H9 (cell line): ENCODE results near the gene TAOK2. TPM values are rescaled to one million over a fixed set of nuclear protein-coding genes. Genes with fewer than 3 reads are reported as not detected.

Experiments used
- DNase-seq: peaks from one replicate; pipeline ENCODE4 v3.0.0-alpha.2; 2017
- H2AFZ ChIP-seq: one replicate; pipeline ENCODE4 v1.6.1; 2013; ENCODE audit warnings: mild to moderate bottlenecking, low read length, control low read depth, moderate library complexity
- H2AK5ac ChIP-seq: 2 replicates; pipeline ENCODE4 v1.6.1; 2013; ENCODE audit warnings: low read length, control low read depth, mixed read lengths; ENCODE audit not compliant: insufficient read length
- H2BK120ac ChIP-seq: one replicate; pipeline ENCODE4 v1.6.1; 2013; ENCODE audit warnings: low read depth, mild to moderate bottlenecking, low read length, control low read depth, inconsistent platforms; ENCODE audit not compliant: poor library complexity, severe bottlenecking
- H2BK12ac ChIP-seq: 2 replicates; pipeline ENCODE4 v1.6.1; 2013; ENCODE audit warnings: low read length, control low read depth, mixed read lengths, low read depth; ENCODE audit not compliant: insufficient read length
- H2BK15ac ChIP-seq: 2 replicates; pipeline ENCODE4 v1.6.1; 2013; ENCODE audit warnings: low read depth, low read length, control low read depth
- H2BK20ac ChIP-seq: one replicate; pipeline ENCODE4 v1.6.1; 2013; ENCODE audit warnings: low read depth, mild to moderate bottlenecking, low read length, control low read depth, inconsistent platforms; ENCODE audit not compliant: poor library complexity, severe bottlenecking
- H2BK5ac ChIP-seq: 2 replicates; pipeline ENCODE4 v1.6.1; 2013; ENCODE audit warnings: low read length, control low read depth, mixed read lengths; ENCODE audit not compliant: insufficient read length
- H3K14ac ChIP-seq: 2 replicates; pipeline ENCODE4 v1.6.1; 2013; ENCODE audit warnings: low read length, control low read depth; ENCODE audit not compliant: insufficient read depth
- H3K18ac ChIP-seq: 2 replicates; pipeline ENCODE4 v1.6.1; 2013; ENCODE audit warnings: low read depth, mild to moderate bottlenecking, mixed read lengths, low read length, control low read depth; ENCODE audit not compliant: insufficient read length
- H3K23ac ChIP-seq: 2 replicates; pipeline ENCODE4 v1.6.1; 2013; ENCODE audit warnings: low read length, control low read depth, mixed read lengths, low read depth; ENCODE audit not compliant: insufficient read length
- H3K23me2 ChIP-seq: 2 replicates; pipeline ENCODE4 v1.6.1; 2013; ENCODE audit warnings: low read depth, mild to moderate bottlenecking, mixed read lengths, low read length, control low read depth; ENCODE audit not compliant: insufficient read length, poor library complexity, severe bottlenecking
- H3K27ac ChIP-seq: 2 replicates; pipeline ENCODE4 v1.5.1; 2013; ENCODE audit warnings: low read length, control low read depth, mixed read lengths, low read depth; ENCODE audit not compliant: insufficient read length
- H3K27me3 ChIP-seq: 2 replicates; pipeline ENCODE4 v1.6.1; 2013; ENCODE audit warnings: low read length, control low read depth, inconsistent platforms; ENCODE audit not compliant: insufficient read depth
- H3K4ac ChIP-seq: 2 replicates; pipeline ENCODE4 v1.6.1; 2013; ENCODE audit warnings: low read depth, mild to moderate bottlenecking, control low read depth, inconsistent platforms, low read length, moderate library complexity
- H3K4me1 ChIP-seq: 2 replicates; pipeline ENCODE4 v1.6.1; 2013; ENCODE audit warnings: low read length, control low read depth, inconsistent platforms; ENCODE audit not compliant: insufficient read depth
- H3K4me2 ChIP-seq: 2 replicates; pipeline ENCODE4 v1.6.1; 2013; ENCODE audit warnings: low read length, control low read depth, mixed read lengths; ENCODE audit not compliant: insufficient read length, insufficient read depth
- H3K56ac ChIP-seq: 2 replicates; pipeline ENCODE4 v1.6.1; 2013; ENCODE audit warnings: low read depth, mild to moderate bottlenecking, mixed read lengths, low read length, control low read depth; ENCODE audit not compliant: insufficient read length
- H3K79me1 ChIP-seq: 2 replicates; pipeline ENCODE4 v1.6.1; 2013; ENCODE audit warnings: low read depth, mild to moderate bottlenecking, moderate library complexity, low read length, control low read depth, inconsistent platforms; ENCODE audit not compliant: insufficient read depth, poor library complexity, severe bottlenecking
- H3K79me2 ChIP-seq: 2 replicates; pipeline ENCODE4 v1.6.1; 2013; ENCODE audit warnings: low read length, control low read depth, inconsistent platforms; ENCODE audit not compliant: insufficient read depth
- H3K9ac ChIP-seq: 2 replicates; pipeline ENCODE4 v1.6.1; 2013; ENCODE audit warnings: low read length, control low read depth, mixed read lengths; ENCODE audit not compliant: insufficient read length; ENCODE audit errors: extremely low read depth
- H3K9me3 ChIP-seq: one replicate; pipeline ENCODE4 v1.6.1; 2013; ENCODE audit warnings: low read depth, low read length, inconsistent platforms; ENCODE audit not compliant: control insufficient read depth
- H3T11ph ChIP-seq: one replicate; pipeline ENCODE4 v1.6.1; 2013; ENCODE audit warnings: mild to moderate bottlenecking, low read length, control low read depth, inconsistent platforms
- H4K20me1 ChIP-seq: one replicate; pipeline ENCODE4 v1.6.1; 2013; ENCODE audit not compliant: control insufficient read depth, insufficient read length, insufficient read depth
- H4K5ac ChIP-seq: 2 replicates; pipeline ENCODE4 v1.6.1; 2013; ENCODE audit warnings: low read depth, mild to moderate bottlenecking, mixed read lengths, low read length, control low read depth; ENCODE audit not compliant: insufficient read length
- H4K8ac ChIP-seq: replicated peaks from 2 replicates; pipeline ENCODE4 v1.6.1; 2013; ENCODE audit warnings: low read length, control low read depth, mixed read lengths, low read depth; ENCODE audit not compliant: insufficient read length
- H4K91ac ChIP-seq: 2 replicates; pipeline ENCODE4 v1.6.1; 2013; ENCODE audit warnings: low read depth, mild to moderate bottlenecking, moderate library complexity, mixed read lengths, low read length, control low read depth; ENCODE audit not compliant: insufficient read length
- H3K27ac Mint-ChIP-seq, 3 experiments: 2 replicates in 2 of 3; 3 replicates in 1 of 3; pipeline ENCODE4 v1.8.0; 2020 to 2021; ENCODE audit warnings: mixed read lengths in 3 of 3, mild to moderate bottlenecking in 1 of 3, moderate library complexity in 1 of 3
- H3K27me3 Mint-ChIP-seq: 2 replicates; pipeline ENCODE4 v1.8.0; 2021; ENCODE audit warnings: low read depth, mild to moderate bottlenecking, moderate library complexity, mixed read lengths
- H3K36me3 Mint-ChIP-seq, 3 experiments: 2 replicates in 2 of 3; 3 replicates in 1 of 3; pipeline ENCODE4 v1.8.0; 2020 to 2021; ENCODE audit warnings: low read depth in 3 of 3, mixed read lengths in 3 of 3; ENCODE audit not compliant: insufficient read depth in 1 of 3
- H3K4me1 Mint-ChIP-seq, 2 experiments: 2 replicates each; pipeline ENCODE4 v1.8.0; 2020; ENCODE audit warnings: mixed read lengths in 2 of 2
- H3K4me3 Mint-ChIP-seq, 2 experiments: 2 replicates in 1 of 2; 3 replicates in 1 of 2; pipeline ENCODE4 v1.8.0; 2020 to 2021; ENCODE audit warnings: mild to moderate bottlenecking in 2 of 2, mixed read lengths in 2 of 2, moderate library complexity in 1 of 2
- H3K9me3 Mint-ChIP-seq, 2 experiments: 2 replicates in 1 of 2; 3 replicates in 1 of 2; pipeline ENCODE4 v1.8.0; 2020; ENCODE audit warnings: mild to moderate bottlenecking in 2 of 2, mixed read lengths in 2 of 2, moderate library complexity in 1 of 2
- WGBS: extraction: QIAGEN DNeasy Blood & Tissue Kit; methylation state at CpG from one replicate; pipeline ENCODE4 v1.1.7; 2013; ENCODE audit warnings: missing lambda C conversion rate, low lambda C conversion rate, mixed read lengths; ENCODE audit not compliant: insufficient read length; ENCODE audit errors: extremely low coverage; 5-methylcytosine and 5-hydroxymethylcytosine counted together
- total RNA-seq: library from RNA; stranded (reverse); gene quantifications from 2 replicates; pipeline ENCODE4 v1.2.1, GENCODE V29; 2021
- TF ChIP-seq, protein P1 (sequence below): fragments of 200-600 bp; sonication (generic); conservative IDR thresholded peaks from 3 replicates; pipeline ENCODE4 v1.8.0; 2021; ENCODE audit warnings: antibody characterized with exemption, mild to moderate bottlenecking

TAOK2 gene
- total RNA-seq, 1 experiment from 2014 or later: 43.9 TPM

DNA sequence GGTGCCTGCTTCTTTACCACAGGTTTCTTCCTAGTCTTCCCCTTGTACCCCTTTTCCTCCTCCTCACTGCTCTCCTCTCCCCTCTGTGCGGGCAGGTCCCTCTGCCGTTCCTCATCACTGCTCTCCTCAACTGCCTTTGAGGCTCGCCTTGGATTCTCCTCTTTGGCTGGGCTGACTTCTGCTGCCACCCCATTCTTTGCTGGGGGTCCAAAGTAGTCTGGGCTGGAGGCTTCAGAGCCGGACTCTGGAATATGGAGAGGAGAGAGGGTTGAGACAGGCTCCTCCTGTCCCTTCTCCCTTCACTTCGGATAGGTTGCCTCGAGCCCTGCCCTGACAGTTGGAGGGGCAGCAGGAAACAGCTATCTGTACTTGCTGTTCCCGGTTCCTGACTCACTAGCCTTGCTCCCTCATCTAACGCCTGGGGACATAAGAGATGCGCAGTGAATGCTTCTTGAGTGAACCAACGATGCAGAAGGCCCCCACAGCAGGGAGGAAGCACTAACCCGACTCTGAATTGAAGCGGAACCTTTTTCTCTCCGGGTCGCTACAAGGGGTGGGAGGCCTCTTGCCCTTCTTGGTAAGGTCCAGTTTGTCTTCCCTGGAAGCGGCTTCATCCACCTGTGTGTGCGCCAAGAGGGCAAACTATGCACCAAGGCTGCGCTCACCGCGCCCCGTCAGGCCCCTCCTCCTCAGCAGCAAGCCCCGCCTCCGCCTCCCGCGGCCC lies 21.1 kb downstream of the TAOK2 start:
- WGBS: no CpG with 5 or more reads among the region's 24 CpGs
- H3K79me1 ChIP-seq: no peaks in the 10 kb centered on the region
- no peak overlapping the region for H2AFZ ChIP-seq
- Mint-ChIP-seq H3K27me3 (no peaks in the 10 kb centered on the region; the same call in 1 of the 2 replicates), H3K27ac (peak overlapping the region; percentile 35 to 98 (median 96); a peak in 4 of 7 replicates), H3K36me3 (peaks cover 14 to 59% (median 34%) of the 10 kb centered on the region in 3 experiments), H3K4me1 (peaks cover 15 to 22% of the 10 kb centered on the region in 2 experiments), H3K4me3 (peak overlapping the region; percentile 97 to 98), H3K9me3 (no peaks in the 10 kb centered on the region; a peak in 1 of 5 replicates)
- no peak overlapping the region for H2AK5ac ChIP-seq
- H4K5ac ChIP-seq: no peak overlapping the region
- no peak overlapping the region for H2BK5ac ChIP-seq
- H3K9me3 ChIP-seq: no peaks in the 10 kb centered on the region
- H3K79me2 ChIP-seq: no peaks in the 10 kb centered on the region; the same call in 1 of the 2 replicates
- H3K4me1 ChIP-seq: no peaks in the 10 kb centered on the region
- H3K27me3 ChIP-seq: no peaks in the 10 kb centered on the region
- H2BK12ac ChIP-seq: no peak overlapping the region
- no peak overlapping the region for H3K14ac ChIP-seq
- no peak overlapping the region for H2BK20ac ChIP-seq
- no peak overlapping the region for H3T11ph ChIP-seq
- no peak overlapping the region for H3K4ac ChIP-seq
- H4K20me1 ChIP-seq: no peaks in the 10 kb centered on the region
- H4K91ac ChIP-seq: no peak overlapping the region
- no peak overlapping the region for H2BK15ac ChIP-seq
- H2BK120ac ChIP-seq: no peak overlapping the region
- no peak overlapping the region for H3K56ac ChIP-seq
- no peak overlapping the region for H3K23ac ChIP-seq
- TF ChIP-seq, protein P1, sequence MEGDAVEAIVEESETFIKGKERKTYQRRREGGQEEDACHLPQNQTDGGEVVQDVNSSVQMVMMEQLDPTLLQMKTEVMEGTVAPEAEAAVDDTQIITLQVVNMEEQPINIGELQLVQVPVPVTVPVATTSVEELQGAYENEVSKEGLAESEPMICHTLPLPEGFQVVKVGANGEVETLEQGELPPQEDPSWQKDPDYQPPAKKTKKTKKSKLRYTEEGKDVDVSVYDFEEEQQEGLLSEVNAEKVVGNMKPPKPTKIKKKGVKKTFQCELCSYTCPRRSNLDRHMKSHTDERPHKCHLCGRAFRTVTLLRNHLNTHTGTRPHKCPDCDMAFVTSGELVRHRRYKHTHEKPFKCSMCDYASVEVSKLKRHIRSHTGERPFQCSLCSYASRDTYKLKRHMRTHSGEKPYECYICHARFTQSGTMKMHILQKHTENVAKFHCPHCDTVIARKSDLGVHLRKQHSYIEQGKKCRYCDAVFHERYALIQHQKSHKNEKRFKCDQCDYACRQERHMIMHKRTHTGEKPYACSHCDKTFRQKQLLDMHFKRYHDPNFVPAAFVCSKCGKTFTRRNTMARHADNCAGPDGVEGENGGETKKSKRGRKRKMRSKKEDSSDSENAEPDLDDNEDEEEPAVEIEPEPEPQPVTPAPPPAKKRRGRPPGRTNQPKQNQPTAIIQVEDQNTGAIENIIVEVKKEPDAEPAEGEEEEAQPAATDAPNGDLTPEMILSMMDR: no peak
- DNase-seq: no peak
- H3K9ac ChIP-seq: no peak overlapping the region
- H3K23me2 ChIP-seq: peaks cover 9% of the 10 kb centered on the region
- no peak overlapping the region for H3K18ac ChIP-seq
- H3K4me2 ChIP-seq: peak overlapping the region; percentile 92
- no peak overlapping the region for H4K8ac ChIP-seq
- no peak overlapping the region for H3K27ac ChIP-seq
